CD14-positive monocyte (primary cell): ENCODE measurements around the gene FGD2. TPM values are rescaled to one million over a fixed set of nuclear protein-coding genes. Genes with fewer than 3 reads are reported as not detected.

Experiments
- DNase-seq, 3 donors: peaks; one replicate each; pipeline ENCODE4 v3.0.0-alpha.2; 2011 to 2022
- H2AFZ ChIP-seq: 2 replicates; pipeline ENCODE4 v1.6.0; 2012; ENCODE audit warnings: mild to moderate bottlenecking, low read depth, low read length, inconsistent platforms; ENCODE audit not compliant: insufficient read depth, poor library complexity, severe bottlenecking
- H3K27ac ChIP-seq, 2 donors: 1 replicate in 1 of 2; 2 replicates in 1 of 2; pipeline ENCODE4 v1.5.1; 2012 to 2013; ENCODE audit warnings: low read length in 2 of 2, control low read depth in 1 of 2, inconsistent platforms in 1 of 2, low read depth in 1 of 2, mild to moderate bottlenecking in 1 of 2
- H3K27me3 ChIP-seq, 2 donors: one replicate each; pipeline versions ENCODE4 v1.6.0 to v1.6.1; 2011 to 2013; ENCODE audit warnings: low read length in 2 of 2; ENCODE audit not compliant: control insufficient read depth in 2 of 2, insufficient read depth in 2 of 2
- H3K36me3 ChIP-seq, 2 donors: replicated peaks in 1 of 2; 1 replicate in 1 of 2; 2 replicates in 1 of 2; pipeline versions ENCODE4 v1.5.1 to v1.6.1; 2012 to 2013; ENCODE audit warnings: low read length in 2 of 2, control low read depth in 1 of 2, inconsistent platforms in 1 of 2, mild to moderate bottlenecking in 1 of 2; ENCODE audit not compliant: insufficient read depth in 2 of 2, control insufficient read depth in 1 of 2
- H3K4me1 ChIP-seq, 2 donors: 1 replicate in 1 of 2; 2 replicates in 1 of 2; pipeline versions ENCODE4 v1.5.1 to v1.6.1; 2012 to 2013; ENCODE audit warnings: low read length in 2 of 2, control low read depth in 1 of 2, inconsistent platforms in 1 of 2, mild to moderate bottlenecking in 1 of 2, moderate library complexity in 1 of 2; ENCODE audit not compliant: insufficient read depth in 2 of 2, control insufficient read depth in 1 of 2
- H3K4me2 ChIP-seq: replicated peaks from 2 replicates; pipeline ENCODE3; 2012; ENCODE audit warnings: low read length, moderate library complexity, mild to moderate bottlenecking; ENCODE audit not compliant: poor library complexity, severe bottlenecking; ENCODE audit errors: extremely low read depth
- H3K4me3 ChIP-seq, 3 experiments: fragments of 200-600 bp in 1 of 3; sonication (generic) in 1 of 3; replicated peaks in 1 of 3; 1 replicate in 2 of 3; 2 replicates in 1 of 3; pipeline ENCODE4 v1.5.1; 2011 to 2013; ENCODE audit warnings: low read length in 3 of 3, mild to moderate bottlenecking in 3 of 3, control low read depth in 2 of 3, low read depth in 2 of 3, inconsistent platforms in 1 of 3, moderate library complexity in 1 of 3
- H3K79me2 ChIP-seq: 2 replicates; pipeline ENCODE4 v1.6.0; 2012; ENCODE audit warnings: mild to moderate bottlenecking, control low read depth, inconsistent platforms, low read length, moderate library complexity; ENCODE audit not compliant: insufficient read depth
- H3K9ac ChIP-seq: 2 replicates; pipeline ENCODE4 v1.6.0; 2017; ENCODE audit warnings: low read length, mild to moderate bottlenecking; ENCODE audit not compliant: insufficient read depth, poor library complexity, severe bottlenecking
- H3K9me3 ChIP-seq, 2 donors: replicated peaks in 1 of 2; 1 replicate in 1 of 2; 2 replicates in 1 of 2; pipeline versions ENCODE4 v1.5.1 to v1.6.1; 2012 to 2013; ENCODE audit warnings: low read length in 2 of 2, control low read depth in 1 of 2; ENCODE audit not compliant: control insufficient read depth in 1 of 2, insufficient read depth in 1 of 2
- H4K20me1 ChIP-seq: 2 replicates; pipeline ENCODE4 v1.6.0; 2012; ENCODE audit warnings: mild to moderate bottlenecking, low read length, control low read depth, moderate library complexity; ENCODE audit not compliant: insufficient read depth
- H3K27ac Mint-ChIP-seq, 7 donors: one replicate each; pipeline ENCODE4 v1.8.0; 2020; ENCODE audit warnings: mild to moderate bottlenecking in 7 of 7, mixed read lengths in 7 of 7, moderate library complexity in 6 of 7, inconsistent platforms in 2 of 7
- H3K27me3 Mint-ChIP-seq, 3 donors: one replicate each; pipeline ENCODE4 v1.8.0; 2021 to 2022; ENCODE audit warnings: low read depth in 3 of 3, mild to moderate bottlenecking in 3 of 3, mixed read lengths in 3 of 3, moderate library complexity in 3 of 3, inconsistent platforms in 1 of 3
- H3K36me3 Mint-ChIP-seq, 2 donors: one replicate each; pipeline ENCODE4 v1.8.0; 2020; ENCODE audit warnings: mixed read lengths in 2 of 2, inconsistent platforms in 1 of 2, mild to moderate bottlenecking in 1 of 2
- H3K4me1 Mint-ChIP-seq: one replicate; pipeline ENCODE4 v1.8.0; 2020; ENCODE audit warnings: mild to moderate bottlenecking, mixed read lengths
- H3K4me3 Mint-ChIP-seq, 2 donors: one replicate each; pipeline ENCODE4 v1.8.0; 2020; ENCODE audit warnings: mild to moderate bottlenecking in 2 of 2, mixed read lengths in 2 of 2, moderate library complexity in 1 of 2
- H3K9me3 Mint-ChIP-seq, 7 donors: one replicate each; pipeline ENCODE4 v1.8.0; 2020 to 2022; ENCODE audit warnings: mixed read lengths in 7 of 7, mild to moderate bottlenecking in 6 of 7, moderate library complexity in 6 of 7, inconsistent platforms in 2 of 7
- CTCF ChIP-seq: fragments of 200-600 bp; IDR thresholded peaks from one replicate; pipeline ENCODE4 v1.8.0; 2022; ENCODE audit warnings: antibody characterized with exemption, mild to moderate bottlenecking
- WGBS: methylation state at CpG from one replicate; pipeline ENCODE4 v1.1.5; 2013; ENCODE audit warnings: missing lambda C conversion rate; ENCODE audit not compliant: insufficient coverage; 5-methylcytosine and 5-hydroxymethylcytosine counted together
- intact Hi-C, 2 donors: fragments of 100-400 bp; cut with micrococcal nuclease; formaldehyde crosslinking; loops; one replicate each; pipeline versions ENCODE4 v1.15.0 to v1.15.1; 2023
- polyA plus RNA-seq, 3 donors: library from polyadenylated mRNA; depleted of rRNA in 1 of 3; unstranded in 2 of 3; stranded (reverse) in 1 of 3; fragments of 300-500 nt in 2 of 3; fragments of >200 nt in 1 of 3; fragmentation: Illumina TruSeq in 2 of 3; gene quantifications; 1 replicate in 2 of 3; 2 replicates in 1 of 3; pipeline ENCODE4 v1.2.3, GENCODE V29; 2012 to 2021

Gene FGD2
- polyA plus RNA-seq, 3 donors = 25.3 to 356 (median 50.0) TPM

DNA sequence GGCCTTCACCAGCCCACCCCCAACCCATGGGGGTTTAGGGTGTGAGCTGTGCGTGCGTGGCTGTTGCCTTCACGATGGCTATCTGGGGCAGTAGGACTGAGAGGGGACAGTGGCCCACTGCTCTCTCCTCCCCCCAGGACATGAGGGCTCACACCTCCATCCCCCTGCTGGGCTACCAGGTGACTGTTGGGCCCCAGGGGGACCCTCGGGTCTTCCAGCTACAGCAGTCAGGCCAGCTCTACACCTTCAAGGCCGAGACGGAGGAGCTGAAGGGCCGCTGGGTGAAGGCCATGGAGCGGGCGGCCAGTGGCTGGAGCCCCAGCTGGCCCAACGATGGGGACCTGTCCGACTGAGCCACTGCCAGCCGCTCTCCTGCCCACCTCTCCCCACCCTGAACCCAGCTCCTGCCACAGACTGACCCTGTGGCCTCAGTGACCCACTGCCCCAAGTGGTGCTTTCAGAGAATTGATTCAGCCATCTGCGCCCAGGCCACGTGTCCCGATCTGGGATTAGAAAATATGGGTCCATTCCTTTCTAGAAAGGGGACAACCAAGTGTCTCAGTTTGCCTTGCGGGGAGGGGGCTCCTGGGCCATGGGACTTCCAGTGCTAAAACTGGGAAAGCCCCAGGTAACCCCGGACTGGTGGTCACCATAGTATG is 22.5 kb downstream of the FGD2 start:
- no peaks in the 10 kb centered on the region for H3K27me3 ChIP-seq
- Mint-ChIP-seq H3K9me3 (peaks cover 0 to 6% (median 4%) of the 10 kb centered on the region in 7 donors), H3K36me3 (peaks cover 73 to 92% of the 10 kb centered on the region in 2 donors), H3K4me3 (no peak overlapping the region), H3K4me1 (peaks cover 11% of the 10 kb centered on the region), H3K27ac (peak overlapping the region in 4 of 7 donors; percentile 26 to 75 (median 58)), H3K27me3 (peaks cover 0 to 2% (median 0%) of the 10 kb centered on the region in 3 donors)
- H3K9me3 ChIP-seq = no peaks in the 10 kb centered on the region
- H3K27ac ChIP-seq = peak overlapping the region in 1 of 2 donors; percentile 48
- H3K36me3 ChIP-seq = peaks cover 82 to 85% of the 10 kb centered on the region in 2 donors
- H4K20me1 ChIP-seq = peaks cover 85% of the 10 kb centered on the region
- DNase-seq = no peak
- H3K4me2 ChIP-seq = no peak overlapping the region
- TF ChIP-seq CTCF = no peak
- H2AFZ ChIP-seq = no peak overlapping the region
- peaks cover 6% of the 10 kb centered on the region for H3K79me2 ChIP-seq
- peaks cover 11 to 14% of the 10 kb centered on the region in 2 donors for H3K4me1 ChIP-seq
- intact Hi-C loops = loop anchor here in 1 of 2 donors (2.0 kb wide), 1 partner anchor 183 kb away; no protein-coding TSS in a partner anchor
- WGBS = 96% methylated on average over 14 of the region's 17 CpGs
- H3K9ac ChIP-seq = no peak overlapping the region
- no peak overlapping the region for H3K4me3 ChIP-seq

GRCh38 chr6:37029249-37029971 is 24.0 kb downstream of the FGD2 start:
- H3K27me3 Mint-ChIP-seq = peaks cover 0 to 5% (median 1%) of the 10 kb centered on the region in 3 donors
- H3K4me1 Mint-ChIP-seq = peaks cover 25% of the 10 kb centered on the region
- H3K4me3 Mint-ChIP-seq = no peak overlapping the region
- intact Hi-C loops = loop anchor here (1.0 to 2.0 kb wide), 4 partner anchors 140 to 181 kb away; partner anchors contain the start of gene PIM1 (in 1 of the 2)
- H3K27ac Mint-ChIP-seq = peak overlapping the region; percentile 93 to 98 (median 95)
- peaks cover 81 to 85% of the 10 kb centered on the region in 2 donors for H3K36me3 ChIP-seq
- H3K79me2 ChIP-seq = peaks cover 6% of the 10 kb centered on the region
- H3K4me1 ChIP-seq = peaks cover 11 to 25% of the 10 kb centered on the region in 2 donors
- peak; percentile 97 for TF ChIP-seq CTCF
- DNase-seq = peak; percentile 96 to 99 (median 98)
- H3K4me3 ChIP-seq = no peak overlapping the region
- WGBS = no CpG with 5 or more reads among the region's 4 CpGs
- no peak overlapping the region for H3K4me2 ChIP-seq
- no peak overlapping the region for H2AFZ ChIP-seq
- no peak overlapping the region for H3K9ac ChIP-seq
- H4K20me1 ChIP-seq = peaks cover 75% of the 10 kb centered on the region
- peaks cover 74 to 92% of the 10 kb centered on the region in 2 donors for H3K36me3 Mint-ChIP-seq
- H3K27me3 ChIP-seq = no peaks in the 10 kb centered on the region
- peaks cover 0 to 6% (median 4%) of the 10 kb centered on the region in 7 donors for H3K9me3 Mint-ChIP-seq
- H3K9me3 ChIP-seq = no peaks in the 10 kb centered on the region
- H3K27ac ChIP-seq = peak overlapping the region; percentile 31 to 86
